Left lung (tissue), 10 donors: Measurements from ENCODE around the gene B4GALNT2. TPM values are rescaled to one million over a fixed set of nuclear protein-coding genes. Genes with fewer than 3 reads are reported as not detected.
A peak's percentile ranks its signal among the peaks of the same experiment; 100 is the strongest.
"Not testable (repeated sequence)": the region's sequence is repeated elsewhere in the genome, so short reads cannot be mapped to it uniquely, and the experiment has no call there.

Source experiments
- ATAC-seq: fragments of 200-7000 bp; cut with Tn5 transposase; one replicate; pipeline ENCODE4 v1.9.1; 2020; ENCODE audit warnings: moderate library complexity
- DNase-seq, 4 donors: peaks; one replicate each; pipeline ENCODE4 v3.0.0-alpha.2; 2013 to 2020
- H3K27ac ChIP-seq, 2 donors: fragments of 200-600 bp; sonication (generic) in 1 of 2; one replicate each; pipeline versions ENCODE4 v1.5.0 to v1.8.0; 2020 to 2021
- H3K27me3 ChIP-seq, 2 donors: fragments of 200-600 bp; sonication (generic) in 1 of 2; one replicate each; pipeline versions ENCODE4 v1.5.0 to v1.8.0; 2020 to 2021
- H3K36me3 ChIP-seq, 2 donors: fragments of 200-600 bp; sonication (generic) in 1 of 2; one replicate each; pipeline versions ENCODE4 v1.5.0 to v1.8.0; 2020 to 2021
- H3K4me1 ChIP-seq, 2 donors: fragments of 200-600 bp; one replicate each; pipeline ENCODE4 v1.8.0; 2021
- H3K4me3 ChIP-seq, 2 donors: fragments of 200-600 bp; sonication (generic) in 1 of 2; one replicate each; pipeline versions ENCODE4 v1.5.0 to v1.8.0; 2020 to 2021; ENCODE audit warnings: mild to moderate bottlenecking in 1 of 2
- H3K9me3 ChIP-seq, 2 donors: fragments of 200-600 bp; sonication (generic) in 1 of 2; one replicate each; pipeline versions ENCODE4 v1.5.0 to v1.8.0; 2020 to 2021
- CTCF ChIP-seq, 2 donors: fragments of 200-600 bp; sonication (generic) in 1 of 2; IDR thresholded peaks; one replicate each; pipeline versions ENCODE4 v1.5.0 to v1.8.0; 2021; ENCODE audit warnings: antibody characterized with exemption in 2 of 2
- intact Hi-C, 2 donors: fragments of 100-400 bp; cut with DNase I; formaldehyde crosslinking; loops; one replicate each; pipeline versions ENCODE4 v1.11.2 to v1.14.2; 2022
- polyA plus RNA-seq, 6 donors: library from polyadenylated mRNA; unstranded; fragments of 120-200 nt; gene quantifications; one replicate each; pipeline ENCODE4 v1.2.1, GENCODE V29; 2013; ENCODE audit not compliant: insufficient read length in 6 of 6
- total RNA-seq, 2 donors: library from RNA; stranded (reverse); fragmentation: NEBNext Ultra II Directional; extraction: Animal tissue kit (Norgen Biotek cat#: 25700); gene quantifications; one replicate each; pipeline ENCODE4 v1.2.1, GENCODE V29; 2021
- donor health status: DM: no; HTN: yes; CAD: no.
- donor health status: DM: no; HTN: no; CAD: no.

The B4GALNT2 gene
- total and polyA plus RNA-seq, 8 donors = 0.16 to 0.87 (median 0.58) TPM

GRCh38 chr17:49183341-49183740 is 50.8 kb downstream of the B4GALNT2 start:
- H3K27ac ChIP-seq = no peak overlapping the region
- no peaks in the 10 kb centered on the region for H3K27me3 ChIP-seq
- H3K4me1 ChIP-seq = no peaks in the 10 kb centered on the region
- DNase-seq = no peak
- H3K36me3 ChIP-seq = no peaks in the 10 kb centered on the region
- H3K9me3 ChIP-seq = peaks cover 0 to 14% of the 10 kb centered on the region in 2 donors
- TF ChIP-seq CTCF (IDR thresholded peaks at IDR 0.05) = no peak
- intact Hi-C loops = loop anchor here in 1 of 2 donors (5.0 kb wide), 1 partner anchor 39 kb away; no protein-coding TSS in a partner anchor
- no peak for ATAC-seq
- no peak overlapping the region for H3K4me3 ChIP-seq

- DNase-seq (no peak), ATAC-seq (no peak)
- Histone ChIP-seq H3K27me3 (no peaks in the 10 kb centered on the region), H3K9me3 (peaks cover 0 to 14% of the 10 kb centered on the region in 2 donors), H3K27ac (no peak overlapping the region), H3K4me1 (no peaks in the 10 kb centered on the region), H3K36me3 (no peaks in the 10 kb centered on the region), H3K4me3 (no peak overlapping the region)
- TF ChIP-seq CTCF (IDR thresholded peaks at IDR 0.05) = no peak
- intact Hi-C loops = loop anchor here in 1 of 2 donors (5.0 kb wide), 1 partner anchor 38 kb away; no protein-coding TSS in a partner anchor
Measured at GRCh38 chr17:49183801-49184200, 51.2 kb downstream of the B4GALNT2 start.

- not testable (repeated sequence) for H3K27ac ChIP-seq, H3K36me3 ChIP-seq, ATAC-seq, H3K4me3 ChIP-seq, DNase-seq, H3K4me1 ChIP-seq, H3K27me3 ChIP-seq
- peaks cover 0 to 14% of the 10 kb centered on the region in 2 donors for H3K9me3 ChIP-seq
- intact Hi-C loops = loop anchor here in 1 of 2 donors (5.0 kb wide), 1 partner anchor 38 kb away; no protein-coding TSS in a partner anchor
Measured at GRCh38 chr17:49184522-49184921, 52.0 kb downstream of the B4GALNT2 start.

- H3K4me3 ChIP-seq, H3K36me3 ChIP-seq, H3K27ac ChIP-seq, DNase-seq, ATAC-seq, intact Hi-C loops, H3K4me1 ChIP-seq, H3K27me3 ChIP-seq: not testable (repeated sequence)
- peaks cover 0 to 14% of the 10 kb centered on the region in 2 donors for H3K9me3 ChIP-seq
Measured at GRCh38 chr17:49185381-49185780, 52.8 kb downstream of the B4GALNT2 start.

GRCh38 chr17:49187301-49187700 is 54.7 kb downstream of the B4GALNT2 start:
- peaks cover 0 to 14% of the 10 kb centered on the region in 2 donors for H3K9me3 ChIP-seq
- intact Hi-C loops = no loop called here

GRCh38 chr17:49190932-49191331 is 58.4 kb downstream of the B4GALNT2 start:
- intact Hi-C loops = no loop called here

More at GRCh38 chr17:49187301-49187700, 54.7 kb downstream of the B4GALNT2 start:
- Histone ChIP-seq H3K27ac (no peak overlapping the region), H3K4me1 (peaks cover 0 to 15% of the 10 kb centered on the region in 2 donors), H3K27me3 (no peaks in the 10 kb centered on the region), H3K36me3 (no peaks in the 10 kb centered on the region), H3K4me3 (no peak overlapping the region)
- no peak for DNase-seq
- ATAC-seq = no peak
- TF ChIP-seq CTCF (IDR thresholded peaks at IDR 0.05) = no peak

More at GRCh38 chr17:49190932-49191331, 58.4 kb downstream of the B4GALNT2 start:
- no peak for ATAC-seq
- Histone ChIP-seq H3K27ac (peak overlapping the region in 1 of 2 donors; percentile 98), H3K4me3 (no peak overlapping the region), H3K9me3 (no peaks in the 10 kb centered on the region), H3K27me3 (no peaks in the 10 kb centered on the region), H3K4me1 (peaks cover 0 to 22% of the 10 kb centered on the region in 2 donors), H3K36me3 (no peaks in the 10 kb centered on the region)
- no peak for DNase-seq
- no peak for TF ChIP-seq CTCF (IDR thresholded peaks at IDR 0.05)
